Stimulated activated naive CD8-positive, alpha-beta T cell treated with anti-CD3 and anti-CD28 coated beads, Interleukin-15, amount 100 ng/mL, for 72 hours (primary cell): ENCODE data around the gene MOB3B.
"Not testable (repeated sequence)": the region's sequence is repeated elsewhere in the genome, so short reads cannot be mapped to it uniquely, and the experiment has no call there.

ENCODE experiments used
- ATAC-seq: fragments of 150-1000 bp; cut with Tn5 transposase; 2 replicates; pipeline ENCODE4 v1.10.0; 2021; ENCODE audit warnings: mild to moderate bottlenecking, moderate library complexity
- DNase-seq, 2 donors: peaks; one replicate each; pipeline ENCODE4 v3.0.0; 2021 to 2022
- H3K27ac Mint-ChIP-seq, 2 donors: one replicate each; pipeline ENCODE4 v1.8.0; 2022; ENCODE audit warnings: mild to moderate bottlenecking in 2 of 2, mixed read lengths in 2 of 2, moderate library complexity in 2 of 2
- H3K27me3 Mint-ChIP-seq: one replicate; pipeline ENCODE4 v1.8.0; 2022; ENCODE audit warnings: mixed read lengths
- H3K4me1 Mint-ChIP-seq: one replicate; pipeline ENCODE4 v1.8.0; 2022; ENCODE audit warnings: mild to moderate bottlenecking, mixed read lengths
- H3K4me3 Mint-ChIP-seq, 2 donors: one replicate each; pipeline ENCODE4 v1.8.0; 2022; ENCODE audit warnings: mild to moderate bottlenecking in 2 of 2, mixed read lengths in 2 of 2, moderate library complexity in 1 of 2
- H3K9me3 Mint-ChIP-seq, 2 donors: one replicate each; pipeline ENCODE4 v1.8.0; 2022; ENCODE audit warnings: mixed read lengths in 2 of 2

The MOB3B gene

DNA sequence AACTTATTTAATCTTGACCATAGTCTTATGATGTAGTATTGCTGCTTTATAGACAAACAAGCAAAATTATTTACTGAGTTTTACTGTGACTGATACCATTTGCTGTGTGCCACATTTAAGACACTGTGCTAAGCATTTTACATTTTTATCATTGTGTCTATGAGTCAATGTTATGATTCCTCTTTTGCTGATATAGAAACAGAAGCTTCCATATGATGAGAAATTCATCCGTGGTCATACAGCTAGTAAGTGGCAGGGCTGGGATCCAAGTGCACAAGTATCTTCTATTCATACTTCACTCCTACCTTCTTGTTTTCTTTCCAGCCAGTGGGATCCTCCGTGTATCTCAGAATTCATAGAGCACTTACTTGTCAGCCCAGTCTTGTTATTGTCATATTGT lies 22.6 kb downstream of the MOB3B start:
- H3K4me1 Mint-ChIP-seq, result peaks cover 7% of the 10 kb centered on the region
- no peaks in the 10 kb centered on the region for H3K9me3 Mint-ChIP-seq
- no peaks in the 10 kb centered on the region for H3K27me3 Mint-ChIP-seq
- DNase-seq (no peak), ATAC-seq (no peak)
- H3K27ac Mint-ChIP-seq, result no peak overlapping the region
- no peak overlapping the region for H3K4me3 Mint-ChIP-seq

DNA sequence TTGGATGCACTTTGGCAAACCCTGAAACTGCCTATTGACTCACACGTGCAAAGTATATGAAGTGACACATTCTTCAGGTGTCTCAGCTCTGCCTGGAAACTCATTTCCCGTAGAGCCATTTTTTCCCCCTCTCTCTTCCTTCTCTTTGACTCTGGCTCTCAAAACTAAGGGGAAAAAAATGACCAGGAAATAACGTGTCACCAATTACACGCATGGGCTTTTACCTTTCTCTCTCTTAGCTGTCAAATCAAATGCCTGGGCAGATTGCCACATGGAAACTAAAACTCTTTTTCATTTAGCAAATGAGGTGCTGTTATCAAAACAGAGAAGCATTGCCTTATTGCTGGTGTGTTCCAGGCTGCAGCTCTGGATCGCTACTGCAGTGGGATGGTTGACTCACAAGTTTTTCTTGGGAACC lies 23.9 kb downstream of the MOB3B start:
- peak; percentile 45 for ATAC-seq
- Mint-ChIP-seq H3K4me1 (peaks cover 7% of the 10 kb centered on the region), H3K9me3 (no peaks in the 10 kb centered on the region), H3K27ac (no peak overlapping the region), H3K4me3 (no peak overlapping the region), H3K27me3 (no peaks in the 10 kb centered on the region)
- no peak for DNase-seq

GRCh38 chr9:27504259-27504658 lies 25.4 kb downstream of the MOB3B start:
- Mint-ChIP-seq H3K4me1 (peaks cover 13% of the 10 kb centered on the region), H3K9me3 (no peaks in the 10 kb centered on the region), H3K4me3 (no peak overlapping the region), H3K27ac (peak overlapping the region in 1 of 2 donors; percentile 29), H3K27me3 (no peaks in the 10 kb centered on the region)
- ATAC-seq (peak; percentile 74), DNase-seq (no peak)

GRCh38 chr9:27503623-27504022 lies 26.0 kb downstream of the MOB3B start:
- Mint-ChIP-seq H3K27ac (peak overlapping the region in 1 of 2 donors; percentile 87), H3K4me1 (peaks cover 13% of the 10 kb centered on the region), H3K9me3 (no peaks in the 10 kb centered on the region), H3K27me3 (no peaks in the 10 kb centered on the region), H3K4me3 (no peak overlapping the region)
- no peak for ATAC-seq
- DNase-seq, result no peak

GRCh38 chr9:27500902-27501301 lies 28.7 kb downstream of the MOB3B start:
- not testable (repeated sequence) for H3K9me3 Mint-ChIP-seq, ATAC-seq, DNase-seq, H3K27ac Mint-ChIP-seq, H3K27me3 Mint-ChIP-seq, H3K4me3 Mint-ChIP-seq
- H3K4me1 Mint-ChIP-seq, result peaks cover 11% of the 10 kb centered on the region

- DNase-seq, result no peak
- Mint-ChIP-seq H3K27me3 (no peaks in the 10 kb centered on the region), H3K9me3 (peaks cover 0 to 2% of the 10 kb centered on the region in 2 donors), H3K27ac (peak overlapping the region in 1 of 2 donors; percentile 67), H3K4me3 (peak overlapping the region in 1 of 2 donors; percentile 23), H3K4me1 (peaks cover 6% of the 10 kb centered on the region)
- peak; percentile 87 for ATAC-seq
Measured at GRCh38 chr9:27499451-27499850, 30.2 kb downstream of the MOB3B start.

DNA sequence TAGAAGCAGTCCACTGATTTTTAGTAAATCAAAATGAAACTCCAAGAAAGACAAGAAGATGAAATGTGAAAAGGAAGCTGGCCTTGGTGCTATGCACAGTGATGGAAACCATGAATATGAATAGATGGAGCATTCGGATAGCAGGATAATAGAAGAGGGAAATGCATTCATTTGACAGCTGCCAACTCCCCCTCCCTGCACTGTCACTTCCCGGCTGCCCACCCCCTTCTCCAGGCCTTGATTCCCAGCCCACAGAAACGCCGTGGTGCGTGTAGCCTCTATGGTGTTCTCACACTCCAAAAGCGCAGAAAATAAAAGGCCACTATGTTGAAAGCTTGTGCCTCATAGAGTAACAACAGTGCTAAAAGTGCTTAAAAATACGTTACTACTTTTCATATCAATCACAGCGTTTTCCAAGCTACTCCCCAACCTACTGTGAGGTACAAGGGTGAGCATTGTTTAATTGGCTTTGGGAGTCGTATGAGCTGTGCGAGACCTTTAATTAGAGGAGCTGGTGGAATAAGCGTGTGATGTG lies 31.7 kb downstream of the MOB3B start:
- H3K27ac Mint-ChIP-seq, result no peak overlapping the region
- no peak overlapping the region for H3K4me3 Mint-ChIP-seq
- peaks cover 0 to 8% of the 10 kb centered on the region in 2 donors for H3K9me3 Mint-ChIP-seq
- no peak for ATAC-seq
- peaks cover 6% of the 10 kb centered on the region for H3K4me1 Mint-ChIP-seq
- H3K27me3 Mint-ChIP-seq, result no peaks in the 10 kb centered on the region
- no peak for DNase-seq

DNA sequence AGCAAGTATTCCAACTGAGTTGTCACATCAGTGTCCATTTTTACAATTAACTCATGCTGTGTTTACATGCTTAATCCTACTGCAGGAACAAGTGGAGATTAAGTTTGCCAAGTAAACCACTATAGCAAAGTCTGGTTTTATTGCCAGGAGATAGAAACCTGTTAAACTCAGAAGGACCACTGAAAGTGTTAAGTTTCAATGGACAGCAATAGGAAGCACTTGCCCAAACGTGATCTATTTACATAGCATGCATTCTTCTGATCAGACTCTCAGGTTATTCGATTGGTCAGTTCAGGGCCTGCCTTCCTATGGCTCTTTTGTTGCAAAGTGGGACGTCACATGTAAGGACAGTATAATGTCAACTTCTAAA lies 33.5 kb downstream of the MOB3B start:
- DNase-seq (no peak), ATAC-seq (no peak)
- peaks cover 6% of the 10 kb centered on the region for H3K4me1 Mint-ChIP-seq
- H3K9me3 Mint-ChIP-seq, result peaks cover 0 to 8% of the 10 kb centered on the region in 2 donors
- H3K27me3 Mint-ChIP-seq, result no peaks in the 10 kb centered on the region
- H3K4me3 Mint-ChIP-seq, result no peak overlapping the region
- H3K27ac Mint-ChIP-seq, result no peak overlapping the region

DNA sequence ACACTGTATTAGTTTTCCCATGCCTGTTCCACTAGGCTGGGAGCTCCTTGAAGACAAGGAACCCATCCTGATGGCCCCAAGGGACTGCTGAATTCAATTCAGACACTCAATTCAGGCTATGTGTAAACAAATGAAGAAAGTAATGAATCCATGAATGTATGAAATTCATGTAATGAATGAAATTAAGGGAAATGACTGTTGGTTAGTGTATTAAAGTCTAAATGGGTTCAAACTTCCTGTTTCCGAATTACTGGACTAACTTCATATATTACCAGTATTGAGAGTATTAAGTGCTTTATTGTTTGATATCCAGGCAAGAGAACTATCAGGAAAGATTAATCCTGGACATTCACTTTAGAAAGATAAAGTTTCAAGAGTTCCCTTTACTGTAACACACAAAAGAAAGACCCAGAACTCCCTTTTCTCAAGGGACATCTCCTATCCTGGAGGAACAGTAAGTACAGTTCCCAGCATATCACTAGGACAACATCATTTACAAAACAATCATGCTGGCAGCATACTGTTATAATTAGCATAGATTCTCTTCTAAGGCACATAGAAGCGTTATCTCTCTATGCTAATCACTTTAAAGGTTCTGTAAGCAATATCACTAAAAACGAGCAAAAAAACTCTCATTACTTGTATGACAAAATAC lies 34.0 kb downstream of the MOB3B start:
- no peak for DNase-seq
- ATAC-seq, result no peak
- H3K9me3 Mint-ChIP-seq, result peaks cover 0 to 8% of the 10 kb centered on the region in 2 donors
- H3K4me1 Mint-ChIP-seq, result peaks cover 6% of the 10 kb centered on the region
- H3K4me3 Mint-ChIP-seq, result no peak overlapping the region
- H3K27ac Mint-ChIP-seq, result no peak overlapping the region
- no peaks in the 10 kb centered on the region for H3K27me3 Mint-ChIP-seq

GRCh38 chr9:27491154-27491553 lies 38.5 kb downstream of the MOB3B start:
- DNase-seq, result no peak
- Mint-ChIP-seq H3K4me1 (peaks cover 14% of the 10 kb centered on the region), H3K27ac (no peak overlapping the region), H3K27me3 (no peaks in the 10 kb centered on the region), H3K9me3 (peaks cover 0 to 8% of the 10 kb centered on the region in 2 donors), H3K4me3 (no peak overlapping the region)
- ATAC-seq, result no peak

DNA sequence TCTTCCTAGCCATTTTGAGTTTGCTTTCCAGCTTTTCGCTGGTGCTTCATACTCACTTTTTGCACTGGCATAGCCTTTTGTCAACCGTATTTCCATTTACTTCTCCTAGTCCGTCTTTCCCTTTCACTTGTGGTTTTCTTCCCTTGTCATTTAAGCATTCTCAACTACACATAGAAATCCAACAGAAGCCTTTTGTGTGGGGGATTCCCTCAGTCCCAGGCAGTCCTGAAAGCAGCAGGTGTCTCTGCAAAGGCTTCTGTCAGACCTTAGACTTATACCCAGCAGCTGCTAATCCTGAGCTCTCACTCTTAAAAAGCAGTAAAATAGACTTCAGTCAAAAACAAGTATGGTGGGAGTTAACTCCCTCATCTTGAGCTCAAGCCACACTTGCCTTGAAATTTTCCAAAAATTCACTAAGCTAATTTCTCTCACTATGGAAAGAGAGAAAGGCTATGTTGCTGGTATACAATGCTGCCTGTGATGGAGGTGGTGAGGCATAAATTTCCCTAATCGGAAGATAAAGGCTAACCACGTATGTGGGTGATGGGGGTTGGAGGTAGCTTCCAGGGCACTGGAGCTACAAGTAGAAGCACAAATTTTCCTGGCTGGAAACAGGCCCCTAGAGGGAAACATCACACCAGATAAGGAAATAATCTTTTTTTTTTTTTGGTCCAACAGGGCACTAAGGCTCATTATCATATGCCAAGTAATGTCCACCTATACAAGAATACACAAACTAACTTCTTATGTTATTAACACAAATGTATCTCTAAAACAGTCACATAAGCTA lies 40.3 kb downstream of the MOB3B start:
- Mint-ChIP-seq H3K27me3 (no peaks in the 10 kb centered on the region), H3K9me3 (peaks cover 4 to 8% of the 10 kb centered on the region in 2 donors), H3K4me3 (no peak overlapping the region), H3K27ac (no peak overlapping the region), H3K4me1 (peaks cover 33% of the 10 kb centered on the region)
- ATAC-seq (peak; percentile 31), DNase-seq (no peak)

GRCh38 chr9:27487927-27488326 lies 41.7 kb downstream of the MOB3B start:
- no peaks in the 10 kb centered on the region for H3K27me3 Mint-ChIP-seq
- peaks cover 34% of the 10 kb centered on the region for H3K4me1 Mint-ChIP-seq
- no peak for DNase-seq
- H3K27ac Mint-ChIP-seq, result no peak overlapping the region
- peaks cover 0 to 8% of the 10 kb centered on the region in 2 donors for H3K9me3 Mint-ChIP-seq
- ATAC-seq, result no peak
- H3K4me3 Mint-ChIP-seq, result no peak overlapping the region

GRCh38 chr9:27487128-27487640 lies 42.4 kb downstream of the MOB3B start:
- Mint-ChIP-seq H3K27me3 (no peaks in the 10 kb centered on the region), H3K27ac (no peak overlapping the region), H3K4me1 (peaks cover 34% of the 10 kb centered on the region), H3K4me3 (no peak overlapping the region), H3K9me3 (peaks cover 0 to 8% of the 10 kb centered on the region in 2 donors)
- no peak for DNase-seq
- ATAC-seq, result no peak

DNA sequence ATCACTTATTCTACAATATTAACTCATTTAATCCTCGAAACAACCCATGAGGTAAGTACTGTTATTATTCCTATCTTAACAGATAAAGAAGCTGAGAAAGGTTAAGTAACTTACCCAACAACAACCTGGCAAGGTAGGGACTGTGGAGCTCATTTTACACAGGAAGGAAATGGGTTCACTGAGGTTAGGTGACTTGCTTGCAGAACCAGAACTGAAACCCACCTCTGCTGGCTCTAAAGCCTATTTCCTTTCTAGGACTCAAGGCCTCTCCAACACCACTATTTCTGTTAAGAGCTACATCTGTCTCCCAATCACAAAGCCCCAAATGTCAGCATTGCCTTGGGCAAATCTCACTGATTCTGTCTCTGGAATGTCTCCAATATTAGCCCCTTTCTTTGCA lies 44.5 kb downstream of the MOB3B start:
- Mint-ChIP-seq H3K27ac (no peak overlapping the region), H3K4me3 (peak overlapping the region; percentile 4 to 45), H3K4me1 (peaks cover 34% of the 10 kb centered on the region), H3K9me3 (peaks cover 0 to 8% of the 10 kb centered on the region in 2 donors), H3K27me3 (no peaks in the 10 kb centered on the region)
- DNase-seq, result peak; percentile 6 to 21
- ATAC-seq, result peak; percentile 92

DNA sequence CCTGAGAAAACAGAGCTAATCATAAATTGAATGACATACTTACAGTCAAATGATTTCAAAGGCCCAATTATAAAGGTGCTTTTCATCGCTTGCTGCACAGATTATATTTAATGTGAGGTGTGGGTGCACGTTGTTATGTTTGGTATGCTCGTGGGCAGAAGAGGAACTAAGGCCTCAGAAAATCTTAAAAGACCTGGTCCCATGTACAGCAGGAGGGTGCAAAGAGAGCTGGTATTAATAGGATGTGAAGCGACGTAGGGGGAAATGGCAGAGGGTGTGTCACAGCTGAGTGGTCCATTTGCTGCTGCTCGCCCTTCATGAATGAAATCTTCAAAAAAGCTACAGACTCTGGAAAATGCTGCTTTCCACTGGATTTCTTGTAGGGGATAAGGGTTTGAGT lies 46.0 kb downstream of the MOB3B start:
- DNase-seq (no peak), ATAC-seq (no peak)
- Mint-ChIP-seq H3K9me3 (peaks cover 2 to 10% of the 10 kb centered on the region in 2 donors), H3K4me1 (peaks cover 25% of the 10 kb centered on the region), H3K27me3 (no peaks in the 10 kb centered on the region), H3K4me3 (no peak overlapping the region), H3K27ac (no peak overlapping the region)

DNA sequence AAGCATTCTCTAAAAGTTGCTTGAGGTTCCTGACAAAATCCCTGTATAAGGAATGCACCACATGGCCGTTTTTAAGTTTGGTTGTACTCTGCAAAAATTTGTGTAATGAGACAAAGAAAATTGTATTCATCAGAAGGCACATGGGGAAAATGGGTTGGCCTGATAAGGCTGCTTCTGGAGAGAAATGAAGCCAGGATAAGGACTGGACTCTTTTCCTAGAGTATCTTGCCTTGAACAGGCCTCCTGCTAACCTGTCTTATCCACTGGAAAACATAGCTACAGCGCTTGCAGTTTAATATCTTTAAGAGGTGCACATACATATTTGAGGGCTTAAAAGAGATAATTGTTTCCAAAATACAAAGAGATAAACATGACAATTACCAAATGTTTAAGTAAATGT lies 46.9 kb downstream of the MOB3B start:
- H3K27me3 Mint-ChIP-seq, result no peaks in the 10 kb centered on the region
- H3K4me1 Mint-ChIP-seq, result peaks cover 23% of the 10 kb centered on the region
- H3K27ac Mint-ChIP-seq, result no peak overlapping the region
- H3K4me3 Mint-ChIP-seq, result no peak overlapping the region
- peaks cover 8 to 16% of the 10 kb centered on the region in 2 donors for H3K9me3 Mint-ChIP-seq
- no peak for DNase-seq
- ATAC-seq, result no peak
